ENCODE results near the gene MET.

DNA sequence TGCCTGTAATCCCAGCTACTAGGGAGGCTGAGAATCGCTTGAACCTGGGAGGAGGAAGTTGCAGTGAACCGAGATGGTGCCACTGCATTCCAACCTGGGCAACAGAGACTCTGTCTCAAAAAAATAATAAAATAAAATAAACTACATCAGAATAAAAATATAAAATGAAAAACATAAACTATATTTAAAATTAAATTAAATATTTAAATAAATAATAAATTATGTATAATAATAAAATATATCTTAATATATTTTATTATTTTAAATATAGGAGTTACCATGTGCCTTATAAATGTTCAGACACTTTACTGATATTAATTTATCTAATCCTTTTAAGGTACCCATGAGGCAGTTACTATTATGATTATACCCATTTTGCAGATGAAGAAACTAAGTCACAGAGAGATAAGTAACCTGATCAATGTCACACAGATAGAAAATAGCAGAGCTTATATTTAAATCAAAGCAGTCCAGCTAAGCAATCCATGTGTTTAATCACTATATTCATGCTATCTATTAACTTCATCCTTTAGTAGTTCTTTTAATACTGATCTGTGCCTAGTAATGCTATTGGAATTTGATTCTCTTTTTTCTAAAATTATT is 30.3 kb upstream of the MET start:
- TF ChIP-seq, protein P1, sequence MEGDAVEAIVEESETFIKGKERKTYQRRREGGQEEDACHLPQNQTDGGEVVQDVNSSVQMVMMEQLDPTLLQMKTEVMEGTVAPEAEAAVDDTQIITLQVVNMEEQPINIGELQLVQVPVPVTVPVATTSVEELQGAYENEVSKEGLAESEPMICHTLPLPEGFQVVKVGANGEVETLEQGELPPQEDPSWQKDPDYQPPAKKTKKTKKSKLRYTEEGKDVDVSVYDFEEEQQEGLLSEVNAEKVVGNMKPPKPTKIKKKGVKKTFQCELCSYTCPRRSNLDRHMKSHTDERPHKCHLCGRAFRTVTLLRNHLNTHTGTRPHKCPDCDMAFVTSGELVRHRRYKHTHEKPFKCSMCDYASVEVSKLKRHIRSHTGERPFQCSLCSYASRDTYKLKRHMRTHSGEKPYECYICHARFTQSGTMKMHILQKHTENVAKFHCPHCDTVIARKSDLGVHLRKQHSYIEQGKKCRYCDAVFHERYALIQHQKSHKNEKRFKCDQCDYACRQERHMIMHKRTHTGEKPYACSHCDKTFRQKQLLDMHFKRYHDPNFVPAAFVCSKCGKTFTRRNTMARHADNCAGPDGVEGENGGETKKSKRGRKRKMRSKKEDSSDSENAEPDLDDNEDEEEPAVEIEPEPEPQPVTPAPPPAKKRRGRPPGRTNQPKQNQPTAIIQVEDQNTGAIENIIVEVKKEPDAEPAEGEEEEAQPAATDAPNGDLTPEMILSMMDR (IDR thresholded peaks at IDR 0.05), result no peak
- TF ChIP-seq EZH2phosphoT487 (IDR thresholded peaks at IDR 0.05), result no peak
